IMR-90 (cell line): Measurements from ENCODE around the gene CCDC33. TPM values are rescaled to one million over a fixed set of nuclear protein-coding genes. Genes with fewer than 3 reads are reported as not detected.

Experiments
- ATAC-seq: fragments of 200-7000 bp; cut with Tn5 transposase; 2 replicates; pipeline ENCODE4 v1.9.1; 2020; ENCODE audit warnings: low read depth, mild to moderate bottlenecking, moderate library complexity
- BruUV-seq: library from RNA; stranded (reverse); fragments of 400-500 nt; replicated peaks from 2 replicates; lab custom pipeline; 2021; lab: Mats Ljungman, UMichigan
- CTCF ChIA-PET: fragments of 300-600 bp; formaldehyde crosslinking; extraction: SDS; loops from one replicate; lab custom pipeline; 2021; ENCODE audit warnings: antibody characterized with exemption; lab: Yijun Ruan, JAX
- POLR2A ChIA-PET: fragments of 300-600 bp; sonication (Branson Sonifier 250); formaldehyde crosslinking; loops from one replicate; lab custom pipeline; 2022; ENCODE audit warnings: antibody characterized with exemption; ENCODE audit not compliant: unreplicated experiment; lab: Charles Lee
- DNase-seq: peaks from one replicate; pipeline ENCODE4 v3.0.0; 2013
- H2AFZ ChIP-seq: replicated peaks from 2 replicates; pipeline ENCODE3; 2013; ENCODE audit warnings: low read length, mild to moderate bottlenecking; ENCODE audit not compliant: poor library complexity
- H2AK5ac ChIP-seq: 2 replicates; pipeline ENCODE4 v1.6.1; 2013; ENCODE audit warnings: low read depth, low read length, inconsistent platforms
- H2AK9ac ChIP-seq: replicated peaks from 2 replicates; pipeline ENCODE3; 2013; ENCODE audit warnings: mild to moderate bottlenecking, low read depth, low read length, moderate library complexity; ENCODE audit not compliant: poor library complexity
- H2BK120ac ChIP-seq: 2 replicates; pipeline ENCODE4 v1.6.1; 2013; ENCODE audit warnings: low read depth, low read length, inconsistent platforms
- H2BK15ac ChIP-seq: 3 replicates; pipeline ENCODE4 v1.6.1; 2013; ENCODE audit warnings: low read depth, low read length, inconsistent platforms
- H2BK20ac ChIP-seq: 2 replicates; pipeline ENCODE4 v1.6.1; 2013; ENCODE audit warnings: low read depth, mild to moderate bottlenecking, inconsistent platforms, low read length, moderate library complexity
- H2BK5ac ChIP-seq: 2 replicates; pipeline ENCODE4 v1.6.1; 2013; ENCODE audit warnings: mild to moderate bottlenecking, low read depth, low read length, inconsistent platforms; ENCODE audit not compliant: poor library complexity, severe bottlenecking
- H3K14ac ChIP-seq: replicated peaks from 2 replicates; pipeline ENCODE4 v1.6.1; 2013; ENCODE audit warnings: low read depth, low read length, inconsistent platforms
- H3K18ac ChIP-seq: 2 replicates; pipeline ENCODE4 v1.6.1; 2013; ENCODE audit warnings: low read depth, low read length, control low read depth
- H3K23ac ChIP-seq: 2 replicates; pipeline ENCODE4 v1.6.1; 2013; ENCODE audit warnings: low read depth, low read length, inconsistent platforms
- H3K27ac ChIP-seq: 2 replicates; pipeline ENCODE4 v1.5.1; 2013; ENCODE audit warnings: mild to moderate bottlenecking, control low read depth, low read length; ENCODE audit not compliant: insufficient read depth
- H3K27me3 ChIP-seq: 2 replicates; pipeline ENCODE4 v1.6.1; 2013; ENCODE audit warnings: low read length; ENCODE audit not compliant: control insufficient read depth, insufficient read depth
- H3K36me3 ChIP-seq: 2 replicates; pipeline ENCODE4 v1.6.1; 2013; ENCODE audit warnings: low read length, mixed read lengths; ENCODE audit not compliant: control insufficient read depth, insufficient read depth
- H3K4ac ChIP-seq: 2 replicates; pipeline ENCODE4 v1.6.1; 2013; ENCODE audit warnings: low read depth, low read length, inconsistent platforms
- H3K4me1 ChIP-seq: 2 replicates; pipeline ENCODE4 v1.6.1; 2013; ENCODE audit warnings: low read length, mixed read lengths; ENCODE audit not compliant: control insufficient read depth, insufficient read depth
- H3K4me2 ChIP-seq: 2 replicates; pipeline ENCODE4 v1.6.1; 2013; ENCODE audit warnings: low read depth, mild to moderate bottlenecking, control low read depth, low read length, moderate library complexity
- H3K4me3 ChIP-seq: 2 replicates; pipeline ENCODE4 v1.5.1; 2013; ENCODE audit warnings: low read depth, mild to moderate bottlenecking, control low read depth, low read length, moderate library complexity; ENCODE audit not compliant: insufficient read depth
- H3K56ac ChIP-seq: 2 replicates; pipeline ENCODE4 v1.6.1; 2013; ENCODE audit warnings: low read length, inconsistent platforms; ENCODE audit not compliant: insufficient read depth; ENCODE audit errors: extremely low read depth
- H3K79me1 ChIP-seq, 2 experiments: 2 replicates each; pipeline ENCODE4 v1.6.1; 2013; ENCODE audit warnings: low read length in 2 of 2, inconsistent platforms in 1 of 2, low read depth in 1 of 2
- H3K9ac ChIP-seq: 2 replicates; pipeline ENCODE4 v1.6.1; 2013; ENCODE audit warnings: low read depth, low read length, control low read depth
- H3K9me1 ChIP-seq: 2 replicates; pipeline ENCODE4 v1.6.1; 2013; ENCODE audit warnings: low read length, inconsistent platforms; ENCODE audit not compliant: insufficient read depth
- H3K9me3 ChIP-seq: 2 replicates; pipeline ENCODE4 v1.6.1; 2013; ENCODE audit warnings: low read length; ENCODE audit not compliant: control insufficient read depth, insufficient read depth
- H4K20me1 ChIP-seq: 2 replicates; pipeline ENCODE4 v1.6.1; 2013; ENCODE audit warnings: low read length, inconsistent platforms; ENCODE audit not compliant: insufficient read depth
- H4K5ac ChIP-seq: 2 replicates; pipeline ENCODE4 v1.6.1; 2013; ENCODE audit warnings: mild to moderate bottlenecking, low read depth, low read length, control low read depth
- H4K8ac ChIP-seq, 2 experiments: 2 replicates each; pipeline ENCODE4 v1.6.1; 2013; ENCODE audit warnings: low read depth in 2 of 2, low read length in 2 of 2, control low read depth in 1 of 2, inconsistent platforms in 1 of 2
- H4K91ac ChIP-seq: 2 replicates; pipeline ENCODE4 v1.6.1; 2013; ENCODE audit warnings: low read depth, low read length, inconsistent platforms; ENCODE audit not compliant: insufficient read depth
- CHD1 ChIP-seq: IDR thresholded peaks from 2 replicates; pipeline ENCODE4 v1.6.1; 2012; ENCODE audit warnings: low read depth, low read length, improper control_type of control experiment
- FOS ChIP-seq: fragments of 150-350 bp; IDR thresholded peaks from 2 replicates; pipeline ENCODE4 v1.6.1; 2016; ENCODE audit warnings: low read depth, low read length
- MAZ ChIP-seq: IDR thresholded peaks from 2 replicates; pipeline ENCODE4 v1.6.1; 2012; ENCODE audit warnings: low read depth, mild to moderate bottlenecking, low read length, improper control_type of control experiment, moderate library complexity, borderline replicate concordance
- POLR2A ChIP-seq: IDR thresholded peaks from 2 replicates; pipeline ENCODE4 v1.6.1; 2012; ENCODE audit warnings: mild to moderate bottlenecking, low read depth, low read length
- RAD21 ChIP-seq: IDR thresholded peaks from 2 replicates; pipeline ENCODE4 v1.6.1; 2012; ENCODE audit warnings: low read length, improper control_type of control experiment
- WGBS, 2 experiments: methylation state at CpG; one replicate each; pipeline versions ENCODE4 v1.1.5 to v1.1.7; 2013; ENCODE audit warnings: missing lambda C conversion rate in 2 of 2; ENCODE audit not compliant: insufficient read length in 1 of 2; ENCODE audit errors: extremely low coverage in 2 of 2; 5-methylcytosine and 5-hydroxymethylcytosine counted together
- dilution Hi-C: fragments of 300-500 bp; cut with HindIII; formaldehyde crosslinking; loops from one replicate; pipeline ENCODE4 v1.14.3; 2018; ENCODE audit warnings: low sequenced_read_pairs; ENCODE audit not compliant: unreplicated experiment
- in situ Hi-C: fragments of 300-500 bp; cut with MboI; formaldehyde crosslinking; loops from 3 replicates; pipeline ENCODE4 v1.14.3; 2019; ENCODE audit warnings: low sequenced_read_pairs, inconsistent platforms, mixed read lengths
- intact Hi-C: fragments of 100-400 bp; cut with micrococcal nuclease; formaldehyde crosslinking; loops from 2 replicates; pipeline ENCODE4 v1.10.0; 2022
- polyA plus RNA-seq, 3 experiments: library from polyadenylated mRNA; depleted of rRNA; stranded (reverse); fragments of >200 nt; gene quantifications; 2 replicates each; pipeline ENCODE4 v1.2.3, GENCODE V29; 2012; ENCODE audit warnings: low replicate concordance in 1 of 3
- total RNA-seq: library from RNA; depleted of rRNA; stranded (reverse); fragments of >200 nt; gene quantifications from 2 replicates; pipeline ENCODE4 v1.2.3, GENCODE V29; 2012

The CCDC33 gene
- total and polyA plus RNA-seq, 2 of the 4 experiments (the other 2 are of a cell fraction): not detected

- no peak overlapping the region for H3K23ac ChIP-seq
- ChIA-PET POLR2A (no interaction called here), CTCF (no interaction called here)
- peak; percentile 66 for ATAC-seq
- peak; percentile 91 for DNase-seq
- H3K56ac ChIP-seq: no peak overlapping the region
- no peak overlapping the region for H3K4me2 ChIP-seq
- peak overlapping the region; percentile 11 for H2AK9ac ChIP-seq
- no TSS peak for BruUV-seq
- no peak overlapping the region for H3K4me3 ChIP-seq
- no peak overlapping the region for H3K18ac ChIP-seq
- H3K36me3 ChIP-seq: no peaks in the 10 kb centered on the region
- peak overlapping the region; percentile 37; the same call in 1 of the 2 replicates for H2BK120ac ChIP-seq
- H3K4me1 ChIP-seq: peaks cover 13% of the 10 kb centered on the region
- dilution Hi-C loops: no loop called here
- peaks cover 8% of the 10 kb centered on the region; the same call in 1 of the 2 replicates for H4K20me1 ChIP-seq
- H3K4ac ChIP-seq: peak overlapping the region; percentile 1; the same call in 1 of the 2 replicates
- no peak overlapping the region for H4K8ac ChIP-seq
- H2AFZ ChIP-seq: peak overlapping the region; percentile 47
- in situ Hi-C loops: no loop called here
- no peak overlapping the region; the same call in 1 of the 2 replicates for H4K91ac ChIP-seq
- no peak overlapping the region for H2BK15ac ChIP-seq
- H3K9me3 ChIP-seq: no peaks in the 10 kb centered on the region
- H3K9ac ChIP-seq: no peak overlapping the region
- intact Hi-C loops: no loop called here
- peak overlapping the region; percentile 65; the same call in 1 of the 2 replicates for H2BK20ac ChIP-seq
- peaks cover 5% of the 10 kb centered on the region for H3K27me3 ChIP-seq
- H3K27ac ChIP-seq: no peak overlapping the region; the same call in 1 of the 2 replicates
- 80% methylated on average over 1 of the region's 4 CpGs; no CpG with 5 or more reads in 1 of the 2 experiments for WGBS, 2 experiments
- H3K14ac ChIP-seq: no peak overlapping the region
- H4K5ac ChIP-seq: no peak overlapping the region
- no peak overlapping the region for H2BK5ac ChIP-seq
- H3K79me1 ChIP-seq: no peaks in the 10 kb centered on the region
- 0 out of 2 replicates have a peak overlapping the region, but pooled peaks have one; percentile 35 for H2AK5ac ChIP-seq
- TF ChIP-seq FOS (peak; percentile 73), RAD21 (peak; percentile 13; the same call in 1 of the 2 replicates), CHD1 (no peak), MAZ (peak; percentile 34; the same call in 1 of the 2 replicates), POLR2A (0 out of 2 replicates have a peak, but pooled peaks have one; percentile 44)
- H3K9me1 ChIP-seq: peaks cover 21% of the 10 kb centered on the region
Measured at GRCh38 chr15:74193299-74193718, 42.8 kb upstream of the CCDC33 start.
